ENCODE measurements around the gene STAB1.

DNA sequence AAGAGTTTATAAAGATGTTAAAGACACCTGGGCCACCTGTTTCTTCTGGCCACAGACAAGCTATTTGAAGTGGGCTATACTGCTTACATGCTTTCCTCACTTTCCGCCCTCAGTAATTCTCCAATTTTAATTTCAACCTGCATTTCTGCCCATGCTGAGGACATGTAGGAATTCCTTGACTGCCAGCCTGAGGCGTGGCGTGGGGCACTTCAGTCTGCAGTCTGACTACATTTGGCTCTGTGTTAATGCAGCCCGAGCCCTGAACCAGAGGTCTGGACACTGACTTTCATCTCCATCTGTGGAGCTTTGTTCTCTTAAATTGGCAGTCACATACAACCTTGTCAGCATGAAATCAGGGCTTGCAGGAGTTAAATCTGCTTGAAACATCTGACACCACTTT, 49.8 kb downstream of the STAB1 start:
- TF ChIP-seq NPAS2 (CRISPR knock-in tag; IDR thresholded peaks at IDR 0.05; ENCODE audit: borderline replicate concordance) (no peak), SAFB2 (CRISPR knock-in tag; IDR thresholded peaks at IDR 0.05; ENCODE audit: borderline replicate concordance, low read depth) (no peak), GLI4 (CRISPR knock-in tag; IDR thresholded peaks at IDR 0.05; ENCODE audit: borderline replicate concordance) (no peak), BCL6 (CRISPR knock-in tag; IDR thresholded peaks at IDR 0.05) (no peak), SP4 (CRISPR knock-in tag; IDR thresholded peaks at IDR 0.05) (no peak), ONECUT2 (CRISPR knock-in tag; IDR thresholded peaks at IDR 0.05) (no peak), ELF1 (CRISPR knock-in tag; IDR thresholded peaks at IDR 0.05) (no peak), ZNF317 (CRISPR knock-in tag; IDR thresholded peaks at IDR 0.05) (no peak)
- TF ChIP-seq, protein P1, sequence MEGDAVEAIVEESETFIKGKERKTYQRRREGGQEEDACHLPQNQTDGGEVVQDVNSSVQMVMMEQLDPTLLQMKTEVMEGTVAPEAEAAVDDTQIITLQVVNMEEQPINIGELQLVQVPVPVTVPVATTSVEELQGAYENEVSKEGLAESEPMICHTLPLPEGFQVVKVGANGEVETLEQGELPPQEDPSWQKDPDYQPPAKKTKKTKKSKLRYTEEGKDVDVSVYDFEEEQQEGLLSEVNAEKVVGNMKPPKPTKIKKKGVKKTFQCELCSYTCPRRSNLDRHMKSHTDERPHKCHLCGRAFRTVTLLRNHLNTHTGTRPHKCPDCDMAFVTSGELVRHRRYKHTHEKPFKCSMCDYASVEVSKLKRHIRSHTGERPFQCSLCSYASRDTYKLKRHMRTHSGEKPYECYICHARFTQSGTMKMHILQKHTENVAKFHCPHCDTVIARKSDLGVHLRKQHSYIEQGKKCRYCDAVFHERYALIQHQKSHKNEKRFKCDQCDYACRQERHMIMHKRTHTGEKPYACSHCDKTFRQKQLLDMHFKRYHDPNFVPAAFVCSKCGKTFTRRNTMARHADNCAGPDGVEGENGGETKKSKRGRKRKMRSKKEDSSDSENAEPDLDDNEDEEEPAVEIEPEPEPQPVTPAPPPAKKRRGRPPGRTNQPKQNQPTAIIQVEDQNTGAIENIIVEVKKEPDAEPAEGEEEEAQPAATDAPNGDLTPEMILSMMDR (CRISPR knock-in tag; IDR thresholded peaks at IDR 0.05): no peak
- TF ChIP-seq, protein P2, sequence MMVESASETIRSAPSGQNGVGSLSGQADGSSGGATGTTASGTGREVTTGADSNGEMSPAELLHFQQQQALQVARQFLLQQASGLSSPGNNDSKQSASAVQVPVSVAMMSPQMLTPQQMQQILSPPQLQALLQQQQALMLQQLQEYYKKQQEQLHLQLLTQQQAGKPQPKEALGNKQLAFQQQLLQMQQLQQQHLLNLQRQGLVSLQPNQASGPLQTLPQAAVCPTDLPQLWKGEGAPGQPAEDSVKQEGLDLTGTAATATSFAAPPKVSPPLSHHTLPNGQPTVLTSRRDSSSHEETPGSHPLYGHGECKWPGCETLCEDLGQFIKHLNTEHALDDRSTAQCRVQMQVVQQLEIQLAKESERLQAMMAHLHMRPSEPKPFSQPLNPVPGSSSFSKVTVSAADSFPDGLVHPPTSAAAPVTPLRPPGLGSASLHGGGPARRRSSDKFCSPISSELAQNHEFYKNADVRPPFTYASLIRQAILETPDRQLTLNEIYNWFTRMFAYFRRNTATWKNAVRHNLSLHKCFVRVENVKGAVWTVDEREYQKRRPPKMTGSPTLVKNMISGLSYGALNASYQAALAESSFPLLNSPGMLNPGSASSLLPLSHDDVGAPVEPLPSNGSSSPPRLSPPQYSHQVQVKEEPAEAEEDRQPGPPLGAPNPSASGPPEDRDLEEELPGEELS (CRISPR knock-in tag; IDR thresholded peaks at IDR 0.05): no peak
- TF ChIP-seq, protein P3, sequence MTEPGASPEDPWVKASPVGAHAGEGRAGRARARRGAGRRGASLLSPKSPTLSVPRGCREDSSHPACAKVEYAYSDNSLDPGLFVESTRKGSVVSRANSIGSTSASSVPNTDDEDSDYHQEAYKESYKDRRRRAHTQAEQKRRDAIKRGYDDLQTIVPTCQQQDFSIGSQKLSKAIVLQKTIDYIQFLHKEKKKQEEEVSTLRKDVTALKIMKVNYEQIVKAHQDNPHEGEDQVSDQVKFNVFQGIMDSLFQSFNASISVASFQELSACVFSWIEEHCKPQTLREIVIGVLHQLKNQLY (CRISPR knock-in tag; IDR thresholded peaks at IDR 0.05): no peak

Measured in HepG2 (cell line).